OCI-LY7 (cell line): ENCODE measurements around the gene TAS2R31. TPM values are rescaled to one million over a fixed set of nuclear protein-coding genes. Genes with fewer than 3 reads are reported as not detected.

Experiments used
- BruUV-seq: library from RNA; stranded (reverse); fragments of 400-500 nt; replicated peaks from 2 replicates; lab custom pipeline; 2021; lab: Mats Ljungman, UMichigan
- CTCF ChIA-PET: fragments of 300-600 bp; sonication (Branson Sonifier 250); formaldehyde crosslinking; loops from one replicate; lab custom pipeline; 2022; ENCODE audit warnings: antibody characterized with exemption; ENCODE audit not compliant: unreplicated experiment; lab: Charles Lee
- POLR2A ChIA-PET: fragments of 300-600 bp; sonication (Branson Sonifier 250); formaldehyde crosslinking; loops from one replicate; lab custom pipeline; 2022; ENCODE audit warnings: antibody characterized with exemption; lab: Charles Lee
- DNase-seq: peaks from one replicate; pipeline ENCODE4 v3.0.0-alpha.2; 2015; ENCODE audit warnings: low spot score
- H2AFZ ChIP-seq: fragments of 200-600 bp; sonication (generic), shearing (Covaris generic); 2 replicates; pipeline ENCODE4 v1.6.1; 2014; ENCODE audit warnings: mild to moderate bottlenecking, antibody characterized with exemption, low read length, moderate library complexity
- H3K27ac ChIP-seq: fragments of 200-600 bp; sonication (generic); 2 replicates; pipeline ENCODE4 v1.5.1; 2014; ENCODE audit warnings: mixed run types, low read depth, mild to moderate bottlenecking, moderate library complexity, low read length, inconsistent platforms; ENCODE audit not compliant: poor library complexity, severe bottlenecking
- H3K36me3 ChIP-seq: fragments of 200-600 bp; sonication (generic); 2 replicates; pipeline ENCODE4 v1.6.1; 2014; ENCODE audit warnings: mild to moderate bottlenecking, antibody characterized with exemption, low read length, moderate library complexity, mixed read lengths; ENCODE audit not compliant: insufficient read depth
- H3K4me1 ChIP-seq: fragments of 200-600 bp; sonication (generic); 2 replicates; pipeline ENCODE4 v1.5.1; 2014; ENCODE audit warnings: mild to moderate bottlenecking, low read length; ENCODE audit not compliant: insufficient read depth, poor library complexity, severe bottlenecking
- H3K4me2 ChIP-seq: fragments of 200-600 bp; sonication (generic); 2 replicates; pipeline ENCODE4 v1.6.1; 2014; ENCODE audit warnings: mild to moderate bottlenecking, low read length
- H3K4me3 ChIP-seq: fragments of 200-600 bp; sonication (generic); 2 replicates; pipeline ENCODE4 v1.5.1; 2014; ENCODE audit warnings: mild to moderate bottlenecking, low read depth, low read length; ENCODE audit not compliant: poor library complexity, severe bottlenecking
- H3K79me2 ChIP-seq: fragments of 200-600 bp; sonication (generic); 2 replicates; pipeline ENCODE4 v1.6.1; 2016; ENCODE audit warnings: low read depth, mild to moderate bottlenecking, low read length, moderate library complexity, mixed read lengths; ENCODE audit not compliant: insufficient read depth
- H3K9me2 ChIP-seq: fragments of 200-600 bp; sonication (generic); 2 replicates; pipeline ENCODE4 v1.6.1; 2016; ENCODE audit warnings: mild to moderate bottlenecking, low read length, mixed read lengths; ENCODE audit not compliant: insufficient read depth
- H3K9me3 ChIP-seq: fragments of 200-600 bp; sonication (generic); 2 replicates; pipeline ENCODE4 v1.6.1; 2014; ENCODE audit warnings: mild to moderate bottlenecking, mixed run types, low read length, mixed read lengths
- H4K20me1 ChIP-seq: fragments of 200-600 bp; sonication (generic); 2 replicates; pipeline ENCODE4 v1.6.1; 2014; ENCODE audit warnings: mild to moderate bottlenecking, antibody characterized with exemption, low read length, moderate library complexity, mixed read lengths; ENCODE audit not compliant: insufficient read depth
- CTCF ChIP-seq: fragments of 200-600 bp; sonication (generic); conservative IDR thresholded peaks from 2 replicates; pipeline ENCODE4 v1.5.1; 2014; ENCODE audit warnings: mild to moderate bottlenecking, antibody characterized with exemption, low read length, moderate library complexity, mixed read lengths
- EZH2phosphoT487 ChIP-seq: fragments of 200-600 bp; sonication (generic); IDR thresholded peaks from 2 replicates; pipeline ENCODE4 v1.6.1; 2018; ENCODE audit warnings: low read depth, borderline replicate concordance, mild to moderate bottlenecking, mixed run types, antibody characterized with exemption, low read length, moderate library complexity, mixed read lengths
- intact Hi-C: fragments of 100-400 bp; cut with micrococcal nuclease; formaldehyde crosslinking; loops from one replicate; pipeline ENCODE4 v1.10.0; 2022; ENCODE audit not compliant: unreplicated experiment
- total RNA-seq, 2 experiments: library from RNA; depleted of rRNA in 1 of 2; stranded (reverse); fragments of >200 nt in 1 of 2; shearing (Covaris generic) in 1 of 2; gene quantifications; 2 replicates each; pipeline ENCODE4 v1.2.3, GENCODE V29; 2014 to 2022

Gene TAS2R31
- total RNA-seq, 2 experiments from 2014 or later, result 2.2 to 4.3 TPM

- Histone ChIP-seq H3K27ac (no peak overlapping the region), H3K9me3 (no peaks in the 10 kb centered on the region), H3K4me1 (no peaks in the 10 kb centered on the region), H3K9me2 (no peaks in the 10 kb centered on the region), H3K4me2 (no peak overlapping the region), H3K4me3 (no peak overlapping the region), H3K36me3 (no peaks in the 10 kb centered on the region), H2AFZ (no peak overlapping the region), H3K79me2 (no peaks in the 10 kb centered on the region), H4K20me1 (no peaks in the 10 kb centered on the region)
- DNase-seq, result no peak
- intact Hi-C loops, result no loop called here
- no TSS peak for BruUV-seq
- ChIA-PET POLR2A (no interaction called here), CTCF (no interaction called here)
- no peak for TF ChIP-seq CTCF
- TF ChIP-seq EZH2phosphoT487, result no peak
Measured at GRCh38 chr12:11071414-11071813, 40.2 kb upstream of the TAS2R31 start.

- POLR2A ChIA-PET, result no interaction called here
- intact Hi-C loops, result loop anchor here (1.0 kb wide), 1 partner anchor 56 kb away; no protein-coding TSS in a partner anchor
- no peak for TF ChIP-seq EZH2phosphoT487
- no peak for TF ChIP-seq CTCF
Measured at GRCh38 chr12:11070999-11071398, 39.8 kb upstream of the TAS2R31 start.

GRCh38 chr12:11069854-11070365 is 38.7 kb upstream of the TAS2R31 start:
- H3K79me2 ChIP-seq, result no peaks in the 10 kb centered on the region
- no peaks in the 10 kb centered on the region for H3K36me3 ChIP-seq
- H3K9me2 ChIP-seq, result no peaks in the 10 kb centered on the region
- BruUV-seq, result no TSS peak
- H2AFZ ChIP-seq, result no peak overlapping the region
- ChIA-PET POLR2A (interaction anchor here (1.3 kb wide), 1 partner anchor 12 kb away, joined by 3 read pairs; no protein-coding TSS in a partner anchor), CTCF (no interaction called here)
- no peak overlapping the region for H3K4me3 ChIP-seq
- no peak overlapping the region for H3K4me2 ChIP-seq
- no peak for DNase-seq
- H3K4me1 ChIP-seq, result no peaks in the 10 kb centered on the region
- no peaks in the 10 kb centered on the region for H3K9me3 ChIP-seq
- no peaks in the 10 kb centered on the region for H4K20me1 ChIP-seq
- no peak overlapping the region for H3K27ac ChIP-seq
- TF ChIP-seq EZH2phosphoT487 (no peak), CTCF (no peak)
- intact Hi-C loops, result loop anchor here (1.0 kb wide), 1 partner anchor 55 kb away; no protein-coding TSS in a partner anchor

More at GRCh38 chr12:11070999-11071398, 39.8 kb upstream of the TAS2R31 start:
- H3K9me2 ChIP-seq, result no peaks in the 10 kb centered on the region
- no peaks in the 10 kb centered on the region for H3K36me3 ChIP-seq
- BruUV-seq, result no TSS peak
- H3K4me3 ChIP-seq, result no peak overlapping the region
- no peak for DNase-seq
- no peaks in the 10 kb centered on the region for H3K9me3 ChIP-seq
- no peaks in the 10 kb centered on the region for H4K20me1 ChIP-seq
- no peak overlapping the region for H3K27ac ChIP-seq
- H3K79me2 ChIP-seq, result no peaks in the 10 kb centered on the region
- H2AFZ ChIP-seq, result no peak overlapping the region
- no peak overlapping the region for H3K4me2 ChIP-seq
- H3K4me1 ChIP-seq, result no peaks in the 10 kb centered on the region
- CTCF ChIA-PET, result no interaction called here
